Measurements from ENCODE around the gene ZCCHC24. TPM values are rescaled to one million over a fixed set of nuclear protein-coding genes. Genes with fewer than 3 reads are reported as not detected.

ZCCHC24 gene
- polyA plus RNA-seq, 3 donors = 3.9 to 5.0 (median 4.0) TPM

GRCh38 chr10:79431891-79432831, 13.3 kb downstream of the ZCCHC24 start:
- DNase-seq = no peak
- H4K20me1 ChIP-seq (ENCODE audit: insufficient read depth, low read length) = peaks cover 33% of the 10 kb centered on the region
- H3K9ac ChIP-seq (ENCODE audit: insufficient read depth, low read length, poor library complexity, severe bottlenecking) = no peak overlapping the region

GRCh38 chr10:79431428-79431827, 14.0 kb downstream of the ZCCHC24 start:
- no peak overlapping the region for H3K4me3 Mint-ChIP-seq
- no CpG with 5 or more reads among the region's 5 CpGs for WGBS (ENCODE audit: insufficient coverage)
- Histone ChIP-seq H4K20me1 (ENCODE audit: insufficient read depth, low read length) (peaks cover 26% of the 10 kb centered on the region), H3K4me3 (replicated peaks in 1 of 3; ENCODE audit: low read depth in 2 of 3, low read length in 3 of 3) (no peak overlapping the region), H3K9ac (ENCODE audit: insufficient read depth, low read length, poor library complexity, severe bottlenecking) (no peak overlapping the region), H3K79me2 (ENCODE audit: insufficient read depth, low read length) (no peaks in the 10 kb centered on the region), H3K9me3 (replicated peaks in 1 of 2; ENCODE audit: control insufficient read depth in 1 of 2, insufficient read depth in 1 of 2, low read length in 2 of 2) (no peaks in the 10 kb centered on the region), H3K4me1 (ENCODE audit: control insufficient read depth in 1 of 2, insufficient read depth in 2 of 2, low read length in 2 of 2) (peaks cover 0 to 19% of the 10 kb centered on the region in 2 donors), H2AFZ (ENCODE audit: insufficient read depth, low read depth, low read length, poor library complexity, severe bottlenecking) (no peak overlapping the region), H3K27me3 (ENCODE audit: control insufficient read depth in 2 of 2, insufficient read depth in 2 of 2, low read length in 2 of 2) (no peaks in the 10 kb centered on the region), H3K27ac (ENCODE audit: low read depth in 1 of 2, low read length in 2 of 2) (no peak overlapping the region), H3K36me3 (replicated peaks in 1 of 2; ENCODE audit: control insufficient read depth in 1 of 2, insufficient read depth in 2 of 2, low read length in 2 of 2) (peaks cover 19 to 51% of the 10 kb centered on the region in 2 donors), H3K4me2 (replicated peaks; ENCODE audit: extremely low read depth, low read length, poor library complexity, severe bottlenecking) (no peak overlapping the region)
- H3K27ac Mint-ChIP-seq = no peak overlapping the region
- H3K4me1 Mint-ChIP-seq = peaks cover 45% of the 10 kb centered on the region
- intact Hi-C loops (cut with micrococcal nuclease) = no loop called here
- TF ChIP-seq CTCF (IDR thresholded peaks at IDR 0.05) = no peak
- H3K27me3 Mint-ChIP-seq (ENCODE audit: low read depth in 3 of 3) = peaks cover 2 to 11% (median 3%) of the 10 kb centered on the region in 3 donors
- DNase-seq = no peak
- peaks cover 0 to 2% (median 0%) of the 10 kb centered on the region in 7 donors for H3K9me3 Mint-ChIP-seq
- peaks cover 53 to 66% of the 10 kb centered on the region in 2 donors for H3K36me3 Mint-ChIP-seq

More at GRCh38 chr10:79431891-79432831, 13.3 kb downstream of the ZCCHC24 start:
- Histone ChIP-seq H2AFZ (ENCODE audit: insufficient read depth, low read depth, low read length, poor library complexity, severe bottlenecking) (no peak overlapping the region), H3K27ac (ENCODE audit: low read depth in 1 of 2, low read length in 2 of 2) (no peak overlapping the region), H3K4me2 (replicated peaks; ENCODE audit: extremely low read depth, low read length, poor library complexity, severe bottlenecking) (no peak overlapping the region), H3K36me3 (replicated peaks in 1 of 2; ENCODE audit: control insufficient read depth in 1 of 2, insufficient read depth in 2 of 2, low read length in 2 of 2) (peaks cover 20 to 57% of the 10 kb centered on the region in 2 donors), H3K79me2 (ENCODE audit: insufficient read depth, low read length) (no peaks in the 10 kb centered on the region), H3K4me1 (ENCODE audit: control insufficient read depth in 1 of 2, insufficient read depth in 2 of 2, low read length in 2 of 2) (peaks cover 0 to 19% of the 10 kb centered on the region in 2 donors), H3K9me3 (replicated peaks in 1 of 2; ENCODE audit: control insufficient read depth in 1 of 2, insufficient read depth in 1 of 2, low read length in 2 of 2) (no peaks in the 10 kb centered on the region), H3K27me3 (ENCODE audit: control insufficient read depth in 2 of 2, insufficient read depth in 2 of 2, low read length in 2 of 2) (no peaks in the 10 kb centered on the region), H3K4me3 (replicated peaks in 1 of 3; ENCODE audit: low read depth in 2 of 3, low read length in 3 of 3) (no peak overlapping the region)
- H3K4me3 Mint-ChIP-seq = no peak overlapping the region
- H3K27ac Mint-ChIP-seq = no peak overlapping the region
- peaks cover 0 to 2% (median 0%) of the 10 kb centered on the region in 7 donors for H3K9me3 Mint-ChIP-seq
- peaks cover 57 to 70% of the 10 kb centered on the region in 2 donors for H3K36me3 Mint-ChIP-seq
- intact Hi-C loops (cut with micrococcal nuclease) = no loop called here
- H3K27me3 Mint-ChIP-seq (ENCODE audit: low read depth in 3 of 3) = peaks cover 2 to 11% (median 3%) of the 10 kb centered on the region in 3 donors
- 96% methylated on average over 7 of the region's 17 CpGs for WGBS (ENCODE audit: insufficient coverage)
- H3K4me1 Mint-ChIP-seq = peaks cover 44% of the 10 kb centered on the region
- no peak for TF ChIP-seq CTCF (IDR thresholded peaks at IDR 0.05)

Data from CD14-positive monocyte (primary cell).